Umbilical cord (tissue), 2 donors: ENCODE data around the gene SOCS1. TPM values are rescaled to one million over a fixed set of nuclear protein-coding genes. Genes with fewer than 3 reads are reported as not detected.

Source experiments
- DNase-seq: peaks from one replicate; pipeline ENCODE4 v3.0.0-alpha.2; 2015; ENCODE audit warnings: low spot score
- total RNA-seq: library from RNA; depleted of rRNA; stranded (reverse); fragments of >200 nt; gene quantifications from one replicate; pipeline ENCODE4 v1.2.3, GENCODE V29; 2014; ENCODE audit warnings: low replicate concordance; ENCODE audit not compliant: insufficient read depth

Gene SOCS1
- total RNA-seq, 1 donor from 2014 or later = 16.4 TPM

- no peak for DNase-seq
These were observed 50.8 kb downstream of the SOCS1 start for GRCh38 chr16:11205065-11205699.

DNA sequence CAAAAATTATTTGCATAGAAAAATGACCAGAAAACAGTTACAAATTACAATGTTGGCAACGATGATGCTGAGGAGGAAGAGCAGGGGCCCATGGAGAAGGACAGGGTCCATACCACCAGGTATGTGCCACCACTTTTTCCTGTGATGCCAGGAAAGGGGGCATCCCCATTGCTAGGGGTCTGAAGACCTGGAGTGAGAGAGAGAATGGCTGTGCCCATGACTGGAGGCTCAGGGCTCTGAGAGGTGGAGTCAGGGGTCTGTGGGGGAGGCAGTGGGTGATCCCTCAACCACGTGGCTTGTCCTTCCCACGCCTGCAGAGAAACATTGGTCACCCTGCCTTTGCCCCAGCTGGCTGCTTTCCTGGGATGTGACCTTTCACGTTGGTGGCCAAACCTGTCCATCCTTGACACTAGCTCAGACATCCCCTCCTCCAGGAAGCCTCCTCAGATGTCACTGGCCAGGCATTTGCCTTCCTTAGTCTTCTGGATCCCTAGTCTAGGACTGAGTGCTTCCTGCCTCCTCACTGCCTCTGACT is 51.4 kb downstream of the SOCS1 start:
- DNase-seq = no peak

Other genes starting within 250 kb of the SOCS1 start
- 5.3 TPM for gene TNP2, start 13.1 kb upstream of the SOCS1 start, total RNA-seq
- not detected for gene PRM3, start 17.4 kb upstream of the SOCS1 start, total RNA-seq
- not detected for gene PRM2, start 20.3 kb upstream of the SOCS1 start, total RNA-seq
- not detected for gene PRM1, start 25.1 kb upstream of the SOCS1 start, total RNA-seq
- 17.1 TPM for gene RMI2, start 89.3 kb upstream of the SOCS1 start, total RNA-seq